DOHH2 (cell line): ENCODE results near the gene DLAT.

Source experiments
- H3F3A ChIP-seq: fragments of 200-600 bp; sonication (generic), shearing (Covaris generic); 2 replicates; pipeline ENCODE4 v1.6.0; 2016; ENCODE audit warnings: antibody characterized with exemption, mild to moderate bottlenecking; ENCODE audit not compliant: control insufficient read depth, insufficient read depth
- H3K27ac ChIP-seq: fragments of 200-600 bp; sonication (generic); 2 replicates; pipeline ENCODE4 v1.5.1; 2014; ENCODE audit warnings: low read depth, mild to moderate bottlenecking, low read length, moderate library complexity
- H3K27me3 ChIP-seq: fragments of 200-600 bp; sonication (generic); 2 replicates; pipeline ENCODE4 v1.6.1; 2014; ENCODE audit warnings: mild to moderate bottlenecking, low read length, mixed read lengths; ENCODE audit not compliant: control insufficient read depth
- H3K36me3 ChIP-seq: fragments of 200-600 bp; sonication (generic); 2 replicates; pipeline ENCODE4 v1.6.1; 2014; ENCODE audit warnings: mild to moderate bottlenecking, low read length, moderate library complexity, mixed read lengths; ENCODE audit not compliant: control insufficient read depth
- H3K4me1 ChIP-seq: fragments of 200-600 bp; sonication (generic); 2 replicates; pipeline ENCODE4 v1.6.1; 2014; ENCODE audit warnings: mild to moderate bottlenecking, low read length, mixed read lengths; ENCODE audit not compliant: control insufficient read depth
- H3K4me2 ChIP-seq: fragments of 200-600 bp; sonication (generic); 2 replicates; pipeline ENCODE4 v1.6.0; 2014; ENCODE audit warnings: mild to moderate bottlenecking, low read length, moderate library complexity
- H3K4me3 ChIP-seq: fragments of 200-600 bp; sonication (generic); 2 replicates; pipeline ENCODE4 v1.5.1; 2014; ENCODE audit warnings: mild to moderate bottlenecking, low read length, mixed read lengths
- H3K79me2 ChIP-seq: fragments of 200-600 bp; sonication (generic); 2 replicates; pipeline ENCODE4 v1.6.1; 2014; ENCODE audit warnings: mild to moderate bottlenecking, low read length, mixed read lengths; ENCODE audit not compliant: control insufficient read depth
- H3K9me2 ChIP-seq: fragments of 200-600 bp; sonication (generic); replicated peaks from 2 replicates; pipeline ENCODE4 v1.6.1; 2014; ENCODE audit warnings: mild to moderate bottlenecking, low read length, mixed read lengths; ENCODE audit not compliant: control insufficient read depth
- H3K9me3 ChIP-seq: fragments of 200-600 bp; sonication (generic); 2 replicates; pipeline ENCODE4 v1.6.1; 2014; ENCODE audit warnings: antibody characterized with exemption, low read length, mixed read lengths; ENCODE audit not compliant: control insufficient read depth, insufficient read depth
- H4K20me1 ChIP-seq: fragments of 200-600 bp; sonication (generic); 2 replicates; pipeline ENCODE4 v1.6.0; 2014; ENCODE audit warnings: low read depth, mild to moderate bottlenecking, antibody characterized with exemption, low read length, moderate library complexity; ENCODE audit not compliant: control insufficient read depth, insufficient read depth
- EZH2phosphoT487 ChIP-seq: fragments of 200-600 bp; sonication (generic); IDR thresholded peaks from 2 replicates; pipeline ENCODE4 v1.6.1; 2017; ENCODE audit warnings: borderline replicate concordance, mild to moderate bottlenecking, antibody characterized with exemption, low read length, moderate library complexity, mixed read lengths
- TF ChIP-seq, protein P1 (sequence below): fragments of 200-600 bp; sonication (generic); IDR thresholded peaks from one replicate; pipeline ENCODE4 v1.5.1; 2014; ENCODE audit warnings: antibody characterized with exemption, mild to moderate bottlenecking, low read depth, low read length; ENCODE audit not compliant: poor library complexity, severe bottlenecking

The DLAT gene

DNA sequence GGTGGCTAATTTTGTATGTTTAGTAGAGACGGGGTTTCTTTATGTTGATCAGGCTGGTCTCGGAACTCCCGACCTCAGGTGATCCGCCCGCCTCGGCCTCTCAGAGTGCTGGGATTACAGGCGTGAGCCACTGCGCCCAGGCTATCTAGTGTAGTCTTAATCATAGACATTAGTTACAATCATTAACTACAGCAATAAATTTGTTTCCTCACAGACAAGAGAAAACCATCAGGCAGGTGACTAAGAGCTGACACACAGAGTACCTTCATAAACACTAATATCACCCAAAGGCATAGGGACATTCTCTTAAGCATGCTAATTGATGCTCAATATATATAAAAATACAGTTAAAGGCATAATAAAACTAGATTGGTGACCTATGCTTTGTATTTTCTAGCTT, 80.9 kb downstream of the DLAT start:
- Histone ChIP-seq H3K4me2 (no peak overlapping the region), H3K79me2 (no peaks in the 10 kb centered on the region), H3F3A (no peaks in the 10 kb centered on the region), H4K20me1 (no peaks in the 10 kb centered on the region), H3K9me2 (no peaks in the 10 kb centered on the region), H3K27ac (no peak overlapping the region), H3K4me1 (no peaks in the 10 kb centered on the region), H3K4me3 (no peak overlapping the region), H3K27me3 (no peaks in the 10 kb centered on the region), H3K36me3 (no peaks in the 10 kb centered on the region), H3K9me3 (no peaks in the 10 kb centered on the region)
- TF ChIP-seq, protein P1, sequence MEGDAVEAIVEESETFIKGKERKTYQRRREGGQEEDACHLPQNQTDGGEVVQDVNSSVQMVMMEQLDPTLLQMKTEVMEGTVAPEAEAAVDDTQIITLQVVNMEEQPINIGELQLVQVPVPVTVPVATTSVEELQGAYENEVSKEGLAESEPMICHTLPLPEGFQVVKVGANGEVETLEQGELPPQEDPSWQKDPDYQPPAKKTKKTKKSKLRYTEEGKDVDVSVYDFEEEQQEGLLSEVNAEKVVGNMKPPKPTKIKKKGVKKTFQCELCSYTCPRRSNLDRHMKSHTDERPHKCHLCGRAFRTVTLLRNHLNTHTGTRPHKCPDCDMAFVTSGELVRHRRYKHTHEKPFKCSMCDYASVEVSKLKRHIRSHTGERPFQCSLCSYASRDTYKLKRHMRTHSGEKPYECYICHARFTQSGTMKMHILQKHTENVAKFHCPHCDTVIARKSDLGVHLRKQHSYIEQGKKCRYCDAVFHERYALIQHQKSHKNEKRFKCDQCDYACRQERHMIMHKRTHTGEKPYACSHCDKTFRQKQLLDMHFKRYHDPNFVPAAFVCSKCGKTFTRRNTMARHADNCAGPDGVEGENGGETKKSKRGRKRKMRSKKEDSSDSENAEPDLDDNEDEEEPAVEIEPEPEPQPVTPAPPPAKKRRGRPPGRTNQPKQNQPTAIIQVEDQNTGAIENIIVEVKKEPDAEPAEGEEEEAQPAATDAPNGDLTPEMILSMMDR = no peak
- TF ChIP-seq EZH2phosphoT487 = no peak
